H9 (cell line): ENCODE results near the gene ST6GALNAC3. TPM values are rescaled to one million over a fixed set of nuclear protein-coding genes. Genes with fewer than 3 reads are reported as not detected.

Experiments used
- DNase-seq: peaks from one replicate; pipeline ENCODE4 v3.0.0-alpha.2; 2017
- H2AFZ ChIP-seq: one replicate; pipeline ENCODE4 v1.6.1; 2013; ENCODE audit warnings: mild to moderate bottlenecking, low read length, control low read depth, moderate library complexity
- H2AK5ac ChIP-seq: 2 replicates; pipeline ENCODE4 v1.6.1; 2013; ENCODE audit warnings: low read length, control low read depth, mixed read lengths; ENCODE audit not compliant: insufficient read length
- H2BK120ac ChIP-seq: one replicate; pipeline ENCODE4 v1.6.1; 2013; ENCODE audit warnings: low read depth, mild to moderate bottlenecking, low read length, control low read depth, inconsistent platforms; ENCODE audit not compliant: poor library complexity, severe bottlenecking
- H2BK12ac ChIP-seq: 2 replicates; pipeline ENCODE4 v1.6.1; 2013; ENCODE audit warnings: low read length, control low read depth, mixed read lengths, low read depth; ENCODE audit not compliant: insufficient read length
- H2BK15ac ChIP-seq: 2 replicates; pipeline ENCODE4 v1.6.1; 2013; ENCODE audit warnings: low read depth, low read length, control low read depth
- H2BK20ac ChIP-seq: one replicate; pipeline ENCODE4 v1.6.1; 2013; ENCODE audit warnings: low read depth, mild to moderate bottlenecking, low read length, control low read depth, inconsistent platforms; ENCODE audit not compliant: poor library complexity, severe bottlenecking
- H2BK5ac ChIP-seq: 2 replicates; pipeline ENCODE4 v1.6.1; 2013; ENCODE audit warnings: low read length, control low read depth, mixed read lengths; ENCODE audit not compliant: insufficient read length
- H3K14ac ChIP-seq: 2 replicates; pipeline ENCODE4 v1.6.1; 2013; ENCODE audit warnings: low read length, control low read depth; ENCODE audit not compliant: insufficient read depth
- H3K18ac ChIP-seq: 2 replicates; pipeline ENCODE4 v1.6.1; 2013; ENCODE audit warnings: low read depth, mild to moderate bottlenecking, mixed read lengths, low read length, control low read depth; ENCODE audit not compliant: insufficient read length
- H3K23ac ChIP-seq: 2 replicates; pipeline ENCODE4 v1.6.1; 2013; ENCODE audit warnings: low read length, control low read depth, mixed read lengths, low read depth; ENCODE audit not compliant: insufficient read length
- H3K23me2 ChIP-seq: 2 replicates; pipeline ENCODE4 v1.6.1; 2013; ENCODE audit warnings: low read depth, mild to moderate bottlenecking, mixed read lengths, low read length, control low read depth; ENCODE audit not compliant: insufficient read length, poor library complexity, severe bottlenecking
- H3K27ac ChIP-seq: 2 replicates; pipeline ENCODE4 v1.5.1; 2013; ENCODE audit warnings: low read length, control low read depth, mixed read lengths, low read depth; ENCODE audit not compliant: insufficient read length
- H3K27me3 ChIP-seq: 2 replicates; pipeline ENCODE4 v1.6.1; 2013; ENCODE audit warnings: low read length, control low read depth, inconsistent platforms; ENCODE audit not compliant: insufficient read depth
- H3K4ac ChIP-seq: 2 replicates; pipeline ENCODE4 v1.6.1; 2013; ENCODE audit warnings: low read depth, mild to moderate bottlenecking, control low read depth, inconsistent platforms, low read length, moderate library complexity
- H3K4me1 ChIP-seq: 2 replicates; pipeline ENCODE4 v1.6.1; 2013; ENCODE audit warnings: low read length, control low read depth, inconsistent platforms; ENCODE audit not compliant: insufficient read depth
- H3K4me2 ChIP-seq: 2 replicates; pipeline ENCODE4 v1.6.1; 2013; ENCODE audit warnings: low read length, control low read depth, mixed read lengths; ENCODE audit not compliant: insufficient read length, insufficient read depth
- H3K56ac ChIP-seq: 2 replicates; pipeline ENCODE4 v1.6.1; 2013; ENCODE audit warnings: low read depth, mild to moderate bottlenecking, mixed read lengths, low read length, control low read depth; ENCODE audit not compliant: insufficient read length
- H3K79me1 ChIP-seq: 2 replicates; pipeline ENCODE4 v1.6.1; 2013; ENCODE audit warnings: low read depth, mild to moderate bottlenecking, moderate library complexity, low read length, control low read depth, inconsistent platforms; ENCODE audit not compliant: insufficient read depth, poor library complexity, severe bottlenecking
- H3K79me2 ChIP-seq: 2 replicates; pipeline ENCODE4 v1.6.1; 2013; ENCODE audit warnings: low read length, control low read depth, inconsistent platforms; ENCODE audit not compliant: insufficient read depth
- H3K9ac ChIP-seq: 2 replicates; pipeline ENCODE4 v1.6.1; 2013; ENCODE audit warnings: low read length, control low read depth, mixed read lengths; ENCODE audit not compliant: insufficient read length; ENCODE audit errors: extremely low read depth
- H3K9me3 ChIP-seq: one replicate; pipeline ENCODE4 v1.6.1; 2013; ENCODE audit warnings: low read depth, low read length, inconsistent platforms; ENCODE audit not compliant: control insufficient read depth
- H3T11ph ChIP-seq: one replicate; pipeline ENCODE4 v1.6.1; 2013; ENCODE audit warnings: mild to moderate bottlenecking, low read length, control low read depth, inconsistent platforms
- H4K20me1 ChIP-seq: one replicate; pipeline ENCODE4 v1.6.1; 2013; ENCODE audit not compliant: control insufficient read depth, insufficient read length, insufficient read depth
- H4K5ac ChIP-seq: 2 replicates; pipeline ENCODE4 v1.6.1; 2013; ENCODE audit warnings: low read depth, mild to moderate bottlenecking, mixed read lengths, low read length, control low read depth; ENCODE audit not compliant: insufficient read length
- H4K8ac ChIP-seq: replicated peaks from 2 replicates; pipeline ENCODE4 v1.6.1; 2013; ENCODE audit warnings: low read length, control low read depth, mixed read lengths, low read depth; ENCODE audit not compliant: insufficient read length
- H4K91ac ChIP-seq: 2 replicates; pipeline ENCODE4 v1.6.1; 2013; ENCODE audit warnings: low read depth, mild to moderate bottlenecking, moderate library complexity, mixed read lengths, low read length, control low read depth; ENCODE audit not compliant: insufficient read length
- H3K27ac Mint-ChIP-seq, 3 experiments: 2 replicates in 2 of 3; 3 replicates in 1 of 3; pipeline ENCODE4 v1.8.0; 2020 to 2021; ENCODE audit warnings: mixed read lengths in 3 of 3, mild to moderate bottlenecking in 1 of 3, moderate library complexity in 1 of 3
- H3K27me3 Mint-ChIP-seq: 2 replicates; pipeline ENCODE4 v1.8.0; 2021; ENCODE audit warnings: low read depth, mild to moderate bottlenecking, moderate library complexity, mixed read lengths
- H3K36me3 Mint-ChIP-seq, 3 experiments: 2 replicates in 2 of 3; 3 replicates in 1 of 3; pipeline ENCODE4 v1.8.0; 2020 to 2021; ENCODE audit warnings: low read depth in 3 of 3, mixed read lengths in 3 of 3; ENCODE audit not compliant: insufficient read depth in 1 of 3
- H3K4me1 Mint-ChIP-seq, 2 experiments: 2 replicates each; pipeline ENCODE4 v1.8.0; 2020; ENCODE audit warnings: mixed read lengths in 2 of 2
- H3K4me3 Mint-ChIP-seq, 2 experiments: 2 replicates in 1 of 2; 3 replicates in 1 of 2; pipeline ENCODE4 v1.8.0; 2020 to 2021; ENCODE audit warnings: mild to moderate bottlenecking in 2 of 2, mixed read lengths in 2 of 2, moderate library complexity in 1 of 2
- H3K9me3 Mint-ChIP-seq, 2 experiments: 2 replicates in 1 of 2; 3 replicates in 1 of 2; pipeline ENCODE4 v1.8.0; 2020; ENCODE audit warnings: mild to moderate bottlenecking in 2 of 2, mixed read lengths in 2 of 2, moderate library complexity in 1 of 2
- CTCF ChIP-seq: fragments of 200-600 bp; sonication (generic); conservative IDR thresholded peaks from 3 replicates; pipeline ENCODE4 v1.8.0; 2021; ENCODE audit warnings: antibody characterized with exemption, mild to moderate bottlenecking
- WGBS: extraction: QIAGEN DNeasy Blood & Tissue Kit; methylation state at CpG from one replicate; pipeline ENCODE4 v1.1.7; 2013; ENCODE audit warnings: missing lambda C conversion rate, low lambda C conversion rate, mixed read lengths; ENCODE audit not compliant: insufficient read length; ENCODE audit errors: extremely low coverage; 5-methylcytosine and 5-hydroxymethylcytosine counted together
- total RNA-seq: library from RNA; stranded (reverse); gene quantifications from 2 replicates; pipeline ENCODE4 v1.2.1, GENCODE V29; 2021

The ST6GALNAC3 gene
- total RNA-seq, 1 experiment from 2014 or later = 11.2 TPM

DNA sequence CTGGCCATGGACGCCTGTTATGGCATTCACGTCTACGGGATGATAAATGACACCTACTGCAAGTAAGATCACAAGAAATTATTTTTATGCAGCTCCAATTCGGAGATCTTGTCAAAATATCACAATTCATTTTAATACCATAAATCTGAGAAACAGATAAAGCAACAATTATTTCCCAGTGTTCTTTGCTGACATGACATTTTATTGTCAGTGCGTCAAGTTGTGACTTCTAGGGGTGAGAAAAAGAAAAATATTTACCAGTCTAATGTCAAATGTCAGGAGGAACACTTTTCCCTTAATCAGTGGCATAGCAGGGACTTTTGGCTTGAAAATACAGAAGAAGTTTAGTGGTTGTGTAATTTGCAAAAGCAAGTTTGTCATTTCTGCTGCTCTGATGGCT is 553.0 kb downstream of the ST6GALNAC3 start:
- no peak overlapping the region for H3K18ac ChIP-seq

More for the DNA sequence above, 553.0 kb downstream of the ST6GALNAC3 start:
- no peak overlapping the region for H3K27ac ChIP-seq
- no peak overlapping the region for H2BK20ac ChIP-seq
- DNase-seq = no peak
- H2AFZ ChIP-seq = no peak overlapping the region
- H2AK5ac ChIP-seq = no peak overlapping the region
- no peaks in the 10 kb centered on the region for H3K79me1 ChIP-seq
- no peaks in the 10 kb centered on the region for H3K27me3 ChIP-seq
- H3T11ph ChIP-seq = no peak overlapping the region
- no peaks in the 10 kb centered on the region for H3K27me3 Mint-ChIP-seq
- H4K91ac ChIP-seq = no peak overlapping the region
- H3K9me3 Mint-ChIP-seq = no peaks in the 10 kb centered on the region
- no peaks in the 10 kb centered on the region for H3K9me3 ChIP-seq
- peaks cover 1 to 2% of the 10 kb centered on the region in 2 experiments; a peak in 3 of 4 replicates for H3K4me1 Mint-ChIP-seq
- H3K4me1 ChIP-seq = peaks cover 3% of the 10 kb centered on the region; the same call in 1 of the 2 replicates
- no peak overlapping the region for H3K23ac ChIP-seq
- TF ChIP-seq CTCF = no peak
- H4K20me1 ChIP-seq = no peaks in the 10 kb centered on the region
- no peak overlapping the region for H3K4ac ChIP-seq
- no peak overlapping the region for H2BK12ac ChIP-seq
- no peaks in the 10 kb centered on the region for H3K23me2 ChIP-seq
- no peaks in the 10 kb centered on the region for H3K79me2 ChIP-seq
- no peak overlapping the region for H4K8ac ChIP-seq
- no peak overlapping the region for H3K14ac ChIP-seq
- no peak overlapping the region for H3K27ac Mint-ChIP-seq
- no peak overlapping the region for H3K4me2 ChIP-seq
- no peak overlapping the region for H2BK15ac ChIP-seq
- H3K9ac ChIP-seq = no peak overlapping the region
- no peak overlapping the region for H2BK5ac ChIP-seq
- no peak overlapping the region for H4K5ac ChIP-seq
- no peak overlapping the region for H3K4me3 Mint-ChIP-seq
- no peak overlapping the region for H3K56ac ChIP-seq
- WGBS = no CpG with 5 or more reads among the region's 5 CpGs
- peaks cover 0 to 2% (median 0%) of the 10 kb centered on the region in 3 experiments; a peak in 1 of 7 replicates for H3K36me3 Mint-ChIP-seq
- no peak overlapping the region for H2BK120ac ChIP-seq
